SK-N-SH (cell line): ENCODE results near the gene SSPN.

Experiments used
- CHD2 ChIP-seq: fragments of 150-350 bp; IDR thresholded peaks from 2 replicates; pipeline ENCODE4 v1.6.1; 2018; ENCODE audit warnings: low read length; ENCODE audit not compliant: partially characterized antibody
- FOXM1 ChIP-seq: IDR thresholded peaks from 2 replicates; pipeline ENCODE4 v1.4.0; 2012; ENCODE audit warnings: low read depth, mild to moderate bottlenecking
- GABPA ChIP-seq: IDR thresholded peaks from 2 replicates; pipeline ENCODE4 v1.4.0; 2012; ENCODE audit warnings: low read depth, mild to moderate bottlenecking
- MXI1 ChIP-seq: IDR thresholded peaks from 2 replicates; pipeline ENCODE4 v1.6.1; 2012; ENCODE audit warnings: mild to moderate bottlenecking, low read depth, low read length, improper control_type of control experiment
- NFIC ChIP-seq: IDR thresholded peaks from 2 replicates; pipeline ENCODE4 v1.4.0; 2012; ENCODE audit warnings: borderline replicate concordance
- POLR2AphosphoS5 ChIP-seq: IDR thresholded peaks from 2 replicates; pipeline ENCODE4 v1.6.1; 2012; ENCODE audit warnings: low read depth, low read length
- TCF12 ChIP-seq: IDR thresholded peaks from 2 replicates; pipeline ENCODE4 v1.4.0; 2012
- YY1 ChIP-seq: IDR thresholded peaks from 2 replicates; pipeline ENCODE4 v1.4.0; 2012; ENCODE audit warnings: low read depth, mild to moderate bottlenecking
- TF ChIP-seq, protein P1 (sequence below): fragments of 200-600 bp; sonication (generic); IDR thresholded peaks from 2 replicates; pipeline ENCODE4 v1.6.1; 2017; ENCODE audit warnings: antibody characterized with exemption, mild to moderate bottlenecking, moderate library complexity
- TF ChIP-seq, protein P2 (sequence below): IDR thresholded peaks from 2 replicates; pipeline ENCODE4 v1.4.0; 2012; ENCODE audit warnings: low read depth
- TF ChIP-seq, protein P3 (sequence below): fragments of 150-350 bp; IDR thresholded peaks from 2 replicates; pipeline ENCODE4 v1.6.1; 2016; ENCODE audit warnings: mild to moderate bottlenecking, low read depth, low read length

DNA sequence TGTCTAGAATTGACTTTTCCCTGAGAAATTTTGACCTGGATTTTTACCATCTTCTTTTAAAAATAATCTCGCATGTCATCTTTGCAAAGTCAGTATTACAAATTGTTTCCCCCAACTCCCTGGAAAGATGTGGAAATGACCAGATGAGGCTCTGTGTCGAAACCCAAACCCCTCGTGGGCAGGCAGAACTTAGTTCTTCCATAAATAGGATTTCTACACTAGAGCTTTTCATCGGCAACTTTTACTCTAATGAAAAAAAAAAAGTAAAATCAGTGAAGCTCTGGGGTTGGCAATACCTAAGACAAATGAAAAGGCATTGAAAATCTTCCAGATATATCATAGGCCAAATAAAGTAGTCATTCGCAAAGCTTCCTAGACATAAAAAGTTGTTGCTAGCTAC lies 17.0 kb downstream of the SSPN start:
- TF ChIP-seq MXI1 (no peak), NFIC (no peak), POLR2AphosphoS5 (no peak), FOXM1 (no peak), GABPA (no peak), CHD2 (no peak), YY1 (no peak), TCF12 (no peak)
- TF ChIP-seq, protein P1, sequence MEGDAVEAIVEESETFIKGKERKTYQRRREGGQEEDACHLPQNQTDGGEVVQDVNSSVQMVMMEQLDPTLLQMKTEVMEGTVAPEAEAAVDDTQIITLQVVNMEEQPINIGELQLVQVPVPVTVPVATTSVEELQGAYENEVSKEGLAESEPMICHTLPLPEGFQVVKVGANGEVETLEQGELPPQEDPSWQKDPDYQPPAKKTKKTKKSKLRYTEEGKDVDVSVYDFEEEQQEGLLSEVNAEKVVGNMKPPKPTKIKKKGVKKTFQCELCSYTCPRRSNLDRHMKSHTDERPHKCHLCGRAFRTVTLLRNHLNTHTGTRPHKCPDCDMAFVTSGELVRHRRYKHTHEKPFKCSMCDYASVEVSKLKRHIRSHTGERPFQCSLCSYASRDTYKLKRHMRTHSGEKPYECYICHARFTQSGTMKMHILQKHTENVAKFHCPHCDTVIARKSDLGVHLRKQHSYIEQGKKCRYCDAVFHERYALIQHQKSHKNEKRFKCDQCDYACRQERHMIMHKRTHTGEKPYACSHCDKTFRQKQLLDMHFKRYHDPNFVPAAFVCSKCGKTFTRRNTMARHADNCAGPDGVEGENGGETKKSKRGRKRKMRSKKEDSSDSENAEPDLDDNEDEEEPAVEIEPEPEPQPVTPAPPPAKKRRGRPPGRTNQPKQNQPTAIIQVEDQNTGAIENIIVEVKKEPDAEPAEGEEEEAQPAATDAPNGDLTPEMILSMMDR = no peak
- TF ChIP-seq, protein P2, sequence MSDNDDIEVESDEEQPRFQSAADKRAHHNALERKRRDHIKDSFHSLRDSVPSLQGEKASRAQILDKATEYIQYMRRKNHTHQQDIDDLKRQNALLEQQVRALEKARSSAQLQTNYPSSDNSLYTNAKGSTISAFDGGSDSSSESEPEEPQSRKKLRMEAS = no peak
- TF ChIP-seq, protein P3, sequence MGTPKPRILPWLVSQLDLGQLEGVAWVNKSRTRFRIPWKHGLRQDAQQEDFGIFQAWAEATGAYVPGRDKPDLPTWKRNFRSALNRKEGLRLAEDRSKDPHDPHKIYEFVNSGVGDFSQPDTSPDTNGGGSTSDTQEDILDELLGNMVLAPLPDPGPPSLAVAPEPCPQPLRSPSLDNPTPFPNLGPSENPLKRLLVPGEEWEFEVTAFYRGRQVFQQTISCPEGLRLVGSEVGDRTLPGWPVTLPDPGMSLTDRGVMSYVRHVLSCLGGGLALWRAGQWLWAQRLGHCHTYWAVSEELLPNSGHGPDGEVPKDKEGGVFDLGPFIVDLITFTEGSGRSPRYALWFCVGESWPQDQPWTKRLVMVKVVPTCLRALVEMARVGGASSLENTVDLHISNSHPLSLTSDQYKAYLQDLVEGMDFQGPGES = no peak
